ES-I3 (cell line): ENCODE data around the gene GATA1.

Experiments
- H3K36me3 ChIP-seq: 2 replicates; pipeline ENCODE4 v1.6.1; 2013; ENCODE audit warnings: mild to moderate bottlenecking, low read length, control low read depth, moderate library complexity; ENCODE audit not compliant: insufficient read depth
- H3K4me1 ChIP-seq: 2 replicates; pipeline ENCODE4 v1.6.1; 2013; ENCODE audit warnings: mild to moderate bottlenecking, control low read depth, low read length; ENCODE audit not compliant: insufficient read depth
- H3K9ac ChIP-seq: 2 replicates; pipeline ENCODE4 v1.6.1; 2013; ENCODE audit warnings: low read depth, mild to moderate bottlenecking, low read length, moderate library complexity
- H3K9me3 ChIP-seq: 2 replicates; pipeline ENCODE4 v1.6.1; 2013; ENCODE audit warnings: mild to moderate bottlenecking, low read length, moderate library complexity; ENCODE audit not compliant: control insufficient read depth, insufficient read depth

Gene GATA1

GRCh38 chrX:48770296-48770695, 16.1 kb upstream of the GATA1 start:
- H3K9ac ChIP-seq: no peak overlapping the region

GRCh38 chrX:48772602-48773001, 13.8 kb upstream of the GATA1 start:
- Histone ChIP-seq H3K9me3 (no peaks in the 10 kb centered on the region), H3K9ac (no peak overlapping the region), H3K4me1 (no peaks in the 10 kb centered on the region; the same call in 1 of the 2 replicates), H3K36me3 (no peaks in the 10 kb centered on the region)

More at GRCh38 chrX:48770296-48770695, 16.1 kb upstream of the GATA1 start:
- Histone ChIP-seq H3K4me1 (no peaks in the 10 kb centered on the region), H3K9me3 (no peaks in the 10 kb centered on the region), H3K36me3 (no peaks in the 10 kb centered on the region)

DNA sequence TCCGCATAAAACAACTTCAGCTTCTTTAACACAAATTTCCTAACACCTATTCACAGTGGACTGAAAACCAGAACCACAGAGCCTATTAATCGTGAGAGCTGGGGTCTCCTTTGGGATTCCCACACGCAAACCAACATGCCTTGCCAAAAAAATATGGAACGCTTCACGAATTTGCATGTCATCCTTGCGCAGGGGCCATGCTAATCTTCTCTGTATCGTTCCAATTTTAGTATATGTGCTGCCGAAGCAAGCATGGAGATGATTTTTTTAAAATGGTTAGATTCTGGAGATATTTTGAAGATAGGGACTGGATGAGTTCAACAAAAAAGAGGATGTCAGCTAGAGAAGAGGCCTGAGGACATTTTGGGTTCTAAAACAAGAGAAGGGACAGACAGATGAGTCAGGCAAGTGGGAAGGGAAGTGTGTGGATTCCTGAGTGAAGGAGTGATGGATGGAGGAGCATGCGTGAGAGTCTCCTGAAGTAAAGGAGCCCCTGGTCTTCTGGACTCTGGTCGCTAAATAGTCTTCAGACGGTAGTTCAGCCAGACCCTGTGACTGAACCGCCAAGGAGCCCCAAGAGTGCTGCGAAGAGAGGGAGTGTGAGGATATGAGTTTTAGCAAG, 9.5 kb upstream of the GATA1 start:
- Histone ChIP-seq H3K9ac (no peak overlapping the region), H3K9me3 (no peaks in the 10 kb centered on the region), H3K4me1 (no peaks in the 10 kb centered on the region; the same call in 1 of the 2 replicates), H3K36me3 (no peaks in the 10 kb centered on the region)

GRCh38 chrX:48779399-48779798, 7.0 kb upstream of the GATA1 start:
- Histone ChIP-seq H3K36me3 (no peaks in the 10 kb centered on the region), H3K4me1 (no peaks in the 10 kb centered on the region; the same call in 1 of the 2 replicates), H3K9me3 (no peaks in the 10 kb centered on the region), H3K9ac (no peak overlapping the region)

GRCh38 chrX:48781705-48782104, 4.7 kb upstream of the GATA1 start:
- H3K9ac ChIP-seq: no peak overlapping the region
- no peaks in the 10 kb centered on the region for H3K9me3 ChIP-seq
- no peaks in the 10 kb centered on the region for H3K4me1 ChIP-seq
- no peaks in the 10 kb centered on the region for H3K36me3 ChIP-seq

DNA sequence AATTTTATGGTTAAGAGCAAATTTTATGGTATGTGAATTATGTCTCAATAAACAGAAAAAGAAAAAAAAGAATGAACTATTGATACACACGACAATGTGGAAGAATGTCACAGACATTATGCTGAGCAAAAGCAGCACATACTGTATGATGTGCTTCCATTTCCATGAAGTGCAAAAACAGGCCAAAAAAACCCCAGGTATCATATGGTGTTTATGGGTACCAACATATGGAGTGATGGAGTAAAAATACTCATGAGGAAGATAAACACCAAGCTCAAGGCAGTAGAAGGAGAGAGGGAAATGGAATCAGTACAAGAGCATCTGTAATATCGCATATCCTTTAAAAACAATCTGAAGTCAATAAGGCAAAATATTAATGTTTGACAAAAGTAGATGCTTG, 4.2 kb upstream of the GATA1 start:
- Histone ChIP-seq H3K36me3 (no peaks in the 10 kb centered on the region), H3K9me3 (no peaks in the 10 kb centered on the region), H3K9ac (no peak overlapping the region), H3K4me1 (no peaks in the 10 kb centered on the region)

- no peak overlapping the region for H3K9ac ChIP-seq
- no peaks in the 10 kb centered on the region for H3K9me3 ChIP-seq
- no peaks in the 10 kb centered on the region for H3K36me3 ChIP-seq
- H3K4me1 ChIP-seq: no peaks in the 10 kb centered on the region
Observed at GRCh38 chrX:48782795-48783194, 3.6 kb upstream of the GATA1 start.

DNA sequence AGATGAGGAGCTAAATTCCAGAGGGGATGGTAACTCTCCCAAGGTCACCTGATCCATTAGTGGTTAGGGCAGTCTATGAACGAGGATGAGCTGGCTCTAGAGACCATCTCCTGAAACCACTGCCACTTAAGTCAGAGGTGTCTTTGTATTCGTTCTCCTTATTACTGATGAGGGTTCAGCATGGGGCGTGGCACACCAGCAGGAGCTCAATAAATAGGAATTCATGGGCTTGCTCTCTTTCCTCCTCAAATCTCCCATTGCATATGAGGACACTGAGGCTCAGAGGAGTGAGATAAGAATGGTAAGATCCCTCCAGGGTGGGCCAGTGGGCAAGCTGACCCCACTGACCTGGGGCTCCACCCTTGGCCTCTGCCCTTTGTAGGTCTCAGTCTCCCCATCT, 1.7 kb upstream of the GATA1 start:
- Histone ChIP-seq H3K9me3 (no peaks in the 10 kb centered on the region), H3K36me3 (no peaks in the 10 kb centered on the region), H3K4me1 (no peaks in the 10 kb centered on the region), H3K9ac (no peak overlapping the region)

DNA sequence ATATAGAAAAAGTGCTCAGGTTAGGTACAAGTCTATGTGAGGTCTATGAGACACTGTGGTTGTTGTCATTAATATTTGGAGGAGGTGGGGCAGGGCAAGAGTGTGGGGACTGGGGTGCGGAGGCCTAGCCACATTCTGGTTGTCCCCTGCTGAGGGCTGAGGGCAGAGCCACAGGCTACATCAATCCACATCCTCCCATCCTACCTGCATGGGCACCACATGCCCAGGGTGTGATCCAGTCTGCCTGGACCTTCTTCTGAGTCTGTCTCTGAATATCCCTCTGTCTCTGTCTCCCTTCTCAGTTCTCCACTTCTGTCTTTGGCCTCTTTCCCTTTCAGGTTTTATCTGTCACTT, 1.2 kb upstream of the GATA1 start:
- Histone ChIP-seq H3K4me1 (no peaks in the 10 kb centered on the region), H3K36me3 (no peaks in the 10 kb centered on the region), H3K9me3 (no peaks in the 10 kb centered on the region), H3K9ac (no peak overlapping the region)

DNA sequence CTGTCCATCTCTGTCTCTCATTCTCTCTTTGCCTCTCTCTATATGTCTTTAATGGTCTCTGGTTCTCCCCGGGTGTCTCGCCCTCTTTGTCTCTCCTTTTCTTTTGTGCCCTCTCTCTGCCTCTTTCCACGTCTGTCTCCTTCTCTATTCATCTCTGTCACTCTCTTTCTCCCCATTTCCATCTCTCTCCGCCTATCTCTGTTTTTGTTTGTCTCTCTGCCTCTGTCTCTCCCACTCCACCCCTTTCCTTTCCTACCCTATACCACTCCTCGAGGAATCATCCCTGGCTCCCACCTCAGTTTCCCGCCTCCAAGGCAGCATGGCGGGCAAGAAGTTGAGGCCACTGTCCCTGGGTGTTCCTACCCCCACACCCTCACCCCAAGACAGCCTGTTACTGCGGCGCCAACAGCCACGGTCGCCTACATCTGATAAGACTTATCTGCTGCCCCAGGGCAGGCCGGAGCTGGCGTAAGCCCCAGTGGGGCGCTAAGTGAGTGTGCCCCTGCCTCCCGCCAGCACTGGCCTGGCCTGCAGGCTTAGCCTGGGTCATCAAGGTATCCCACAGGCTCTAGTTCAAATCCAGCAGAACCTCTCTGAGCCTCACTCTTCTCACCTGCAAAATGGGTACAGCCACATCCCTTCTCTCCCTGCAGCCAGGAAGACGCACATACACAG, 713 bp upstream of the GATA1 start:
- Histone ChIP-seq H3K9me3 (no peaks in the 10 kb centered on the region), H3K9ac (no peak overlapping the region), H3K4me1 (no peaks in the 10 kb centered on the region), H3K36me3 (no peaks in the 10 kb centered on the region)

DNA sequence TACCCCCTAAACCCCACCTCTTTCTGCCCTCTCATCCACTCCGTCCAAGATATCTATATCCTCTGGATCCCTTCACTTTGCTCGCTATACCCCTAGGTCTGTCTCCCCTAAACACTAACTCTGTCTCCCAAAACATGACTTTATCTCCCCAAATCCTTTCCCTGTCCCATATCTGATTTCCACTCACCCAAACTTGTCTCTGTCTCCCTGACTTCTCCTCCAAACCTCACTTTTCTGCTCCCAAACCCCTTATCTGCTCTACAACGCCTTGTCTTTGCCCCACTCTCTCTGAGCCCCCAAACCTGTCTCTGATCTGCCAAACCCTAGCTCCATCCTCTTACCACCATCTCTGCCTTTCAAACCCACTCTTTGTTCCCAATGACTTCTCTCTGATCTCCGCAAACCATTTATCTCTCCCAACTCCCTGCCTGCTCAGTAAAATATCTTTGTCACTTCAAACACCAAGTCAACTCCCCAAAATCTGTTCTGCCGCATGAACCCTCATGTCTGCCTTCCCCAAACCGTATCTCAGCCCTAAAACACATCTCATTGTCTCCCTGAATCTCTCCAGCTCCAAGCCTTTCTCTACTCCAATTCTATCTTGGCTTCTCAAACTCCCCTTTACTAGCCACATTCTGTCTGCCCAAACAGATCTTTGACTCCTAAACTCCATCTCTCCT, 575 bp downstream of the GATA1 start:
- no peak overlapping the region for H3K9ac ChIP-seq
- H3K36me3 ChIP-seq: no peaks in the 10 kb centered on the region
- H3K4me1 ChIP-seq: no peaks in the 10 kb centered on the region
- H3K9me3 ChIP-seq: no peaks in the 10 kb centered on the region

GRCh38 chrX:48787505-48788443, 1.4 kb downstream of the GATA1 start:
- no peaks in the 10 kb centered on the region for H3K36me3 ChIP-seq
- H3K9me3 ChIP-seq: no peaks in the 10 kb centered on the region
- H3K9ac ChIP-seq: no peak overlapping the region
- no peaks in the 10 kb centered on the region for H3K4me1 ChIP-seq

GRCh38 chrX:48789366-48790220, 3.2 kb downstream of the GATA1 start:
- Histone ChIP-seq H3K9me3 (no peaks in the 10 kb centered on the region), H3K4me1 (peaks cover 9% of the 10 kb centered on the region; the same call in 1 of the 2 replicates), H3K9ac (no peak overlapping the region), H3K36me3 (no peaks in the 10 kb centered on the region)
